Mucosa of rectum (tissue), 2 donors: ENCODE measurements around the gene STK24.
A peak's percentile ranks its signal among the peaks of the same experiment; 100 is the strongest.

ENCODE experiments used
- H3K27ac ChIP-seq, 2 donors: one replicate each; pipeline ENCODE4 v1.7.0; 2013; ENCODE audit warnings: inconsistent platforms in 2 of 2, low read depth in 2 of 2, low read length in 2 of 2
- H3K27me3 ChIP-seq, 2 donors: one replicate each; pipeline ENCODE4 v1.7.0; 2013; ENCODE audit warnings: low read length in 2 of 2; ENCODE audit not compliant: control insufficient read depth in 2 of 2, insufficient read depth in 2 of 2
- H3K36me3 ChIP-seq, 2 donors: one replicate each; pipeline ENCODE4 v1.7.0; 2013; ENCODE audit warnings: low read length in 2 of 2; ENCODE audit not compliant: control insufficient read depth in 2 of 2, insufficient read depth in 2 of 2
- H3K4me1 ChIP-seq, 2 donors: one replicate each; pipeline ENCODE4 v1.7.0; 2013; ENCODE audit warnings: low read length in 2 of 2, mild to moderate bottlenecking in 1 of 2; ENCODE audit not compliant: control insufficient read depth in 2 of 2, insufficient read depth in 2 of 2
- H3K4me3 ChIP-seq, 2 donors: one replicate each; pipeline ENCODE4 v1.7.0; 2013; ENCODE audit warnings: low read length in 2 of 2
- H3K9ac ChIP-seq, 2 donors: one replicate each; pipeline ENCODE4 v1.7.0; 2013; ENCODE audit warnings: low read length in 2 of 2, low read depth in 1 of 2, mild to moderate bottlenecking in 1 of 2
- H3K9me3 ChIP-seq, 2 donors: one replicate each; pipeline ENCODE4 v1.7.0; 2013; ENCODE audit warnings: low read length in 2 of 2; ENCODE audit not compliant: control insufficient read depth in 2 of 2
- donor health status: healthy.
- donor health status: Normal muscosa, but diverticular disease.

The STK24 gene

DNA sequence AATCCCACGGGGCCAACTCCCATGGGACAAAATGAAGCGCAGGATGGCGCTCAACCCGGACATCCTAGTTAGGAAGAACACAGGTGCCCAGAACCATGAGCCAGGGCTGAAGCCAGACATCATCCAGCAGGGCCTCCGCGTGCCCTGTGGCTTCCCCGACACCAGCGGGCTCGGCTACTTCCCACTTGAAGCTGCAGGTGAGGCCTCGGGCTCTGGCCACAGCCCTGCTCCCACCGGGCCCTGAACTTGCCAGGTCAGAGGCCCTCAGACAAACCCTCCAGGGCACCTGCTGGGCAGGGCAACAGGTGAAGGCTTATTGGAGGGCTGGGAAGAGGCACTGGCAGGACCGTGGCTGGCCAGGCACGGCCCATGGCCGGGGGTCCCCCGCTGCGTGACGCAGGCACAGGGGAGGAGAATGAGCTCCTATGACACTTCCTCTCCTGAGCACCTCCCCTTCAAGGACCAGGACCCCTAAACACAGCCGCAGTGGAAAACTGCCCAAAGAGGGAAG is 117.7 kb downstream of the STK24 start:
- Histone ChIP-seq H3K9me3 (no peaks in the 10 kb centered on the region), H3K9ac (no peak overlapping the region), H3K4me1 (peaks cover 2 to 3% of the 10 kb centered on the region in 2 donors), H3K27ac (no peak overlapping the region), H3K27me3 (no peaks in the 10 kb centered on the region), H3K4me3 (no peak overlapping the region), H3K36me3 (peaks cover 62 to 71% of the 10 kb centered on the region in 2 donors)

GRCh38 chr13:98458431-98458830 is 118.5 kb downstream of the STK24 start:
- peaks cover 2 to 3% of the 10 kb centered on the region in 2 donors for H3K4me1 ChIP-seq
- no peak overlapping the region for H3K27ac ChIP-seq
- H3K9me3 ChIP-seq: no peaks in the 10 kb centered on the region
- H3K4me3 ChIP-seq: no peak overlapping the region
- H3K27me3 ChIP-seq: no peaks in the 10 kb centered on the region
- no peak overlapping the region for H3K9ac ChIP-seq
- peaks cover 57 to 70% of the 10 kb centered on the region in 2 donors for H3K36me3 ChIP-seq

DNA sequence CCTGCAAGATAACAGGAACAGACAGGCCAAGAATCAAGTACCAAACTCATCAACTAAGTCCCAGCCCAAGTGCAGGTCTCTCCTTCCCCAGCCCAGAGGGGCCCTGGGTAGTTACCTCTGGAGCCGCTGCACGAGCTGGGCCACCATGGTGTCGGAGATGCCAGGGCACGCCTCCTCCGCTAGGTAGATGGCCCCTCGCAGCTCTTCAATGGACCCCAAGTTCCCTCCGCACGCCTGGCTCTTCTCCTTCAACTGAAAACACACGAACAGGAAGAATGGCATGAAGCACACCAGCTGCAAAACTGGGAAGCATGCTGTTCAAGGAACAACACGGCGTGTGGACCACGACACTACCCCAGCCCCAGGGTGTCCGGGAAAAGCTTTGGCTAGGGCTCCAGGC is 119.9 kb downstream of the STK24 start:
- no peaks in the 10 kb centered on the region for H3K9me3 ChIP-seq
- H3K4me1 ChIP-seq: peaks cover under 1 to 3% of the 10 kb centered on the region in 2 donors
- peaks cover 47 to 71% of the 10 kb centered on the region in 2 donors for H3K36me3 ChIP-seq
- H3K4me3 ChIP-seq: no peak overlapping the region
- no peak overlapping the region for H3K27ac ChIP-seq
- H3K27me3 ChIP-seq: no peaks in the 10 kb centered on the region
- H3K9ac ChIP-seq: no peak overlapping the region

DNA sequence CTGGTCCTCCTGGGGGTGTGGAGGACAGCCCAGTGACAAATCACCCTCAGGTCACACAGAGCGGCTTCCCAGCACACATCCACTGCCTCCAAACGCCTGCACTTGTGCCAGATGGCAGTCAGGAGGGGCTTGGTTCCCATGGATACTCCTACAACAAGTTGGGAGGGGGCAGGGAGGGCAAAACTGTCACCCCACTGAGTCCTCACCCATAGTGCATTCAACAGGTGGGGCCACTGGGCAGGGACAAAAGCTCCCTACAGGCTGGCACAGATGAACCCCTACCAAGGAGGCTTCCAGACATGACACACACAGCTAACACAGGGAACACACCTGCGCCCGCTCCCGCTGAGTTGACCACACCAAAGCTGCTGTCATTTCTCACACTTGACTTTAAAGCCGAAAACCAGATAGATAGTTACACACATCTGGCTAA is 120.5 kb downstream of the STK24 start:
- no peaks in the 10 kb centered on the region for H3K9me3 ChIP-seq
- H3K27me3 ChIP-seq: no peaks in the 10 kb centered on the region
- peaks cover 0 to 3% of the 10 kb centered on the region in 2 donors for H3K4me1 ChIP-seq
- peaks cover 47 to 72% of the 10 kb centered on the region in 2 donors for H3K36me3 ChIP-seq
- H3K27ac ChIP-seq: no peak overlapping the region
- no peak overlapping the region for H3K4me3 ChIP-seq
- H3K9ac ChIP-seq: no peak overlapping the region

DNA sequence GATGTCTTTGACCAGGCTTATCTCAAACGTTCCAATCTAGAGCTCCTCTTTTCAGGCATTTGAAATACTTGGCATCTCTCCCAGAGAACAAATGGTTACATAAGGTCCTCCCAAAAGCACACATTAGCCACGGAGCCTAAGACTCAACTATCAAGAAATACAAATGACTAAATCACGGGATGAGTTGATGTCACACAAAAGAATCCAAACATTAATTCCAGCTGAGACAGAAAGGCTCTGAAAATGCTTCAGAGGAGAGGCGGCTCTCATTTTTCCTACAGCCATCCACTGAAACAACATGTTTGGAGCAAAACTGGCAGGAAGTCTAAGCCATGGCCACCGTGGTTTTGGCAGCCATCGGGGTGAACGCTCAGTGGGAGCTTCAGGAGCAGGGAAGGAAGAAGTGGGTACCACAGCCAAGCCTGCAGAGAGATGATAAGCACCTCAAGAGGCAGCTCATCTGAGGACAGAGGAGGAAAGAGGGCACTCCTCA is 122.5 kb downstream of the STK24 start:
- Histone ChIP-seq H3K36me3 (peaks cover 33 to 70% of the 10 kb centered on the region in 2 donors), H3K4me1 (peaks cover 0 to 7% of the 10 kb centered on the region in 2 donors), H3K9ac (no peak overlapping the region)

DNA sequence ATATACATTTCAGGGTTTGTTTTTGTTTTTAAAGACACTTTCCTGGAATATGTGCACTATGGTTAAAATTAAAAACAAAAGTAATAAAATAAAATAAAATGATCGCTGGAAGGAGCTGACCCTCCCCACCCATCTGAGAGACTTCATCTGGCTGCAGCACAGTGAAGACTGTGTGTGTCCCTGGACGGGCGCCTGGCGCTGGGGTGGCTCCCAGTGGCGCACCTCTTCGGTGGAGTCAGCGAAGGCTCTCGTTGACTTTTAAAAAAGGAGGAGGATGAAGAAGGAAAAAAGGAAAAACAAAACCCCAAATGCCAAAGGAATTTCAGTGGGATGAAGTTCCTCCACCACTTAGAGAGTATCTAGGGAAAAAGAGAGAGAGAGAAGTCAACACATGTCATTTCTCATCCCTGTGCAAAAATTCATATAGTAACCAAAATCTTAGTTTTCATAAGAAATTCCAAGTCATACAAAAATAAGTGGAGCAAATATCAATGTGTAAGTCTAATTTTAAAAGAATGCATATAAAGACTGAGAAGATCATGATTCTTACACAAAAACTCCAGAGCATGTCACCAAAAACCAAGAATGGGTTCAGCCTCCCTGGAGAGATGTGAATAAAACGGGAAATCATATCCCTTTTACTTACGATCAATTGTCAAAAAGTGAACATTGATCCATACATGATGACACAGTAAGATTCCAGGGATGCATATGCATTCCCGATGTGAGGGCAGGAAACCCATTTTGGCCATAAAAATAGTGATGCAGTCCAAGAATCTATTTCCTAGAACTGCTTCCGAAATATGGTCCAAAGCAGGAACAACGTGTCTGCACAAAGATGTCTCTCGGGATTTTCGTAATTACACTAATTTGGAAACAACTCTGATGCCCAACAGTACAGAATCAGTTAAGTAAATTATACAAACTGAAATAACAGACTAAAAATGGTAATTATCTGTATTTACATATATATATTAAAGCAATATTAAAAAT is 123.8 kb downstream of the STK24 start:
- Histone ChIP-seq H3K4me1 (peaks cover 0 to 7% of the 10 kb centered on the region in 2 donors), H3K27ac (no peak overlapping the region), H3K9ac (no peak overlapping the region), H3K4me3 (no peak overlapping the region), H3K9me3 (no peaks in the 10 kb centered on the region), H3K27me3 (no peaks in the 10 kb centered on the region), H3K36me3 (peaks cover 33 to 71% of the 10 kb centered on the region in 2 donors)

More for the DNA sequence above, 122.5 kb downstream of the STK24 start:
- Histone ChIP-seq H3K9me3 (no peaks in the 10 kb centered on the region), H3K27ac (peak overlapping the region; percentile 34 to 59), H3K4me3 (no peak overlapping the region), H3K27me3 (no peaks in the 10 kb centered on the region)

DNA sequence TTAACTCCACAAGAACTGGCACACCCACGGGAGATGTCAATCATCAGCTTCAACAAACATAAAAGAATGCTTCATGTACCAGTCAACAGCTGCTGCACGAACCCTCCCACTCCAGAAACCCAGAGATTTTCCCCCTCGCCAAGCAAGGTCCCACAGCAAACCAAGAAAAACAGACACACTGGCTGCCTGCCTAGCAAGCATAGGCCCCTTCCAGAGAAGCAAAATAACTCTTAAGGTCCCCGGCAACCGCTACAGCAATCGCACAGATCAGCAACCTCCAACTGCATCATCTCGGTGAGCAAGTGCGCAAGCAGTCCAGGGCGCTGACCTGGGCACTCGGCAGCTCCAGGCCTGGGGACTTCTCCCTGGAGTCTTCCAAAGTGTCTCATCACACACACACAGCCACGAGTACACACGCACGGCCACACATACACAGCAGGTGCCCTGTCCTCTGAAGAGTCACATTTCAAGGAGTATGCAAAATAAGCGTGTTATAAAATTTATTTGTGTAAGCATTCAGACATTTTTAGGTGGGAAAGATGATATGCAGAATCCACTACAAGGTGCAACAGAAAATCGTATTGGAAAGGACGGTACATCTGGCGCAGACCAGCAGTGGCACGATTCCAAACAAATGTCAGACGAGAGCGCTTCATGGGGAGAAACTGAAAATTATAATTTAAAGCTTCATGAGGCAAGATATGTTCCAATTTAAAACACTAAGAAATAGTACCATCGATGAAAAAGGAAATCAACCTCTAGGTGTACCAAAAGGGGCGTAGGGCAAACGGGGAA is 125.0 kb downstream of the STK24 start:
- no peak overlapping the region for H3K9ac ChIP-seq
- H3K36me3 ChIP-seq: peaks cover 38 to 67% of the 10 kb centered on the region in 2 donors
- H3K9me3 ChIP-seq: no peaks in the 10 kb centered on the region
- no peaks in the 10 kb centered on the region for H3K27me3 ChIP-seq
- peaks cover 0 to 7% of the 10 kb centered on the region in 2 donors for H3K4me1 ChIP-seq
- no peak overlapping the region for H3K4me3 ChIP-seq
- no peak overlapping the region for H3K27ac ChIP-seq

DNA sequence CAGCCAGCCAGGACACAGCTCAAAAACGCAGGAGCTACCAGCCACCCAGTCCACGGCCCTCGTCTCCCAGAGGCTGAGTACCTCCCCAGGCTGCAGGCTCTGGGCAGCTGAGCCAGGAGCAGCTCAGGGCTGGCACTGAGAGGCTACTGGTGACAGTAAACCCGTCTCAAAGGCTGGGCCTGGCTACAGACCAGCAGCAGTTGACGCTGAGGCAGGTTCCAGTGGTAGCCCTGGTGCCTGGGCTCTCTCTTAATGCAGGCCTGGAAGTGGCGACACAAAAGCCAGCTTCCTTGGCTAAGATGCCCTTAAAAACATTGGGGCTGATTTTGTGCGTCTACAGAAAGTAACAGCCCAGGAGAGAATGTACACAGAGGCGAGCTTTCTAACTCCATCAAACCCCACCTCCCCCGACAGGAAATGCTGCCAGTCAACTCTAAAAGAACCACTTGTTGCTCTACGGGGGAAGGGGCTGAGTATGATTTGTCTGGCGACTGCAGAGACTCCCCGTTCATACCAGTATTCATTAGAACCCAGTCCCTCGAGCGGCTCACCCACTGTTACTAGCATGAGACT is 126.3 kb downstream of the STK24 start:
- Histone ChIP-seq H3K27ac (peak overlapping the region in 1 of 2 donors; percentile 56), H3K4me1 (peaks cover under 1 to 8% of the 10 kb centered on the region in 2 donors), H3K36me3 (peaks cover 33 to 59% of the 10 kb centered on the region in 2 donors), H3K9ac (no peak overlapping the region), H3K9me3 (no peaks in the 10 kb centered on the region), H3K27me3 (no peaks in the 10 kb centered on the region), H3K4me3 (no peak overlapping the region)

DNA sequence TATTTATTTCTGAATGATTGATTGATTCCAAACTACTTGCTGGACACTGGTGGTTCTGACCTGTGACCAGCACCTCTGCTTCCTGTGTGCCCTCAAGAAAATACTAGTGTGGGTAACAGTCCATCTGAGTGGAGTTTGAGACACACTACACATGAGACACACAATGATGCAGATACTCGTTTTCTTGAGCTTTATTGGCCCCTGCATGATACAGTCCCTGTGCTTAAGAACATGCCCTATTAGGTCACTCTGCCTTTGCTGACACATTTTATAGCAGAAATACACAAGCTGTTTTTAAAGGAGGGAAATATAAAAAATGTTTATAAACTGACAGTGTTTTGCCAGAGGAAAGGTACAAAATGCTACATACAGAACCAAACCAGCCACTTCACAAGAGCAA is 126.9 kb downstream of the STK24 start:
- H3K4me1 ChIP-seq: peaks cover 3 to 11% of the 10 kb centered on the region in 2 donors
- H3K27ac ChIP-seq: peak overlapping the region in 1 of 2 donors; percentile 56
- no peaks in the 10 kb centered on the region for H3K27me3 ChIP-seq
- no peaks in the 10 kb centered on the region for H3K9me3 ChIP-seq
- peaks cover 33 to 55% of the 10 kb centered on the region in 2 donors for H3K36me3 ChIP-seq
- H3K9ac ChIP-seq: no peak overlapping the region
- no peak overlapping the region for H3K4me3 ChIP-seq
